ENCODE results near the gene HS3ST6. TPM values are rescaled to one million over a fixed set of nuclear protein-coding genes. Genes with fewer than 3 reads are reported as not detected.

The HS3ST6 gene
- total and polyA plus RNA-seq, 12 donors: 0.03 TPM; not detected in 11

DNA sequence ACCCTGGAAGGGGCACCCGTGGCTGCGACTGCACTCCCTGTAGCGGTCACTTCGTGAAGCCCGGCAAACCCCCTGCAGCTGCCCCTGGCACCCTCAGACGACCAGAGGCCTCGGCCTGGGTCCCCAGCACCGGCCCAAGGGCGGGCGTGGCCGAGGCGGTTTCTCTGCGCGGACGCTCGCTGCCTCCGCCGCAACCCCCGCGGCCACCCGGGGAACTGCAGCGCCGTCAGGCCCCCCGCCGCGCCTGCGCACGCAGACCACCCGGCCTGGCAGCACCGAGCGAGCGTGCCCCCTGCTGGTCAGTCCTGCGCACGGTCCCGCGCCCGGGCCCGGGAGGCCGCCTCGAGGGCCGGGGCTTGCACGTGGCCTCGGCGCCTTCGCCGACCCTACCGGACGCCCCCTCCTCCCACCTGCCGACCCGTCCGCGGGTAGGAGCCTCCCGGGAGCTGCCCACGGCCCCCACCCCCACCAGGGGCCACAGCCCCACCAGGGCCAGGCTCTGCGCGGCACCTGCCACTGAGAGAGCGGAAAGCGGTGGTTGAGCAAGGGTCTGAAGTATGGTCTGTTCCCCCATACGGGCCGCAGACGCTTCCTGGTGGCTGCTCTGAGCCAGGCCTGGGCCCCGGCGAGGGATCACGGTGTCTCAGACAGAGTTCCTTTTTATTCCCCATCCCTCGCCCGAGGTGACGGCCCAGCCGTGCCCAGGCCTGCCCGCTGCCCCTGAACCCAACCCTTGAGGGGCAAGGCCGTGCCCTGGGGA lies 11.5 kb upstream of the HS3ST6 start:
- intact Hi-C loops (cut with DNase I): loop anchor here (1.0 to 10.0 kb wide), 6 partner anchors 55 to 67 kb away; partner anchors contain the start of genes GFER (in 1 of the 10), NOXO1 (in 1 of the 10) and SYNGR3 (in 1 of the 10)
- ATAC-seq (peak; percentile 89 to 97 (median 92)), DNase-seq (peak; percentile 88 to 93)
- peak overlapping the region; percentile 18 to 79 (median 64) for H3K4me3 ChIP-seq
- 13 to 15% methylated on average over 51 to 70 of the region's 70 CpGs for WGBS, 2 donors
- H3K36me3 ChIP-seq: no peaks in the 10 kb centered on the region
- peaks cover 0 to 16% (median 10%) of the 10 kb centered on the region in 9 donors for H3K4me1 ChIP-seq
- H3K9me3 ChIP-seq: no peaks in the 10 kb centered on the region
- peak overlapping the region in 9 of 10 donors; percentile 31 to 90 (median 82) for H3K27ac ChIP-seq
- TF ChIP-seq, protein P1, sequence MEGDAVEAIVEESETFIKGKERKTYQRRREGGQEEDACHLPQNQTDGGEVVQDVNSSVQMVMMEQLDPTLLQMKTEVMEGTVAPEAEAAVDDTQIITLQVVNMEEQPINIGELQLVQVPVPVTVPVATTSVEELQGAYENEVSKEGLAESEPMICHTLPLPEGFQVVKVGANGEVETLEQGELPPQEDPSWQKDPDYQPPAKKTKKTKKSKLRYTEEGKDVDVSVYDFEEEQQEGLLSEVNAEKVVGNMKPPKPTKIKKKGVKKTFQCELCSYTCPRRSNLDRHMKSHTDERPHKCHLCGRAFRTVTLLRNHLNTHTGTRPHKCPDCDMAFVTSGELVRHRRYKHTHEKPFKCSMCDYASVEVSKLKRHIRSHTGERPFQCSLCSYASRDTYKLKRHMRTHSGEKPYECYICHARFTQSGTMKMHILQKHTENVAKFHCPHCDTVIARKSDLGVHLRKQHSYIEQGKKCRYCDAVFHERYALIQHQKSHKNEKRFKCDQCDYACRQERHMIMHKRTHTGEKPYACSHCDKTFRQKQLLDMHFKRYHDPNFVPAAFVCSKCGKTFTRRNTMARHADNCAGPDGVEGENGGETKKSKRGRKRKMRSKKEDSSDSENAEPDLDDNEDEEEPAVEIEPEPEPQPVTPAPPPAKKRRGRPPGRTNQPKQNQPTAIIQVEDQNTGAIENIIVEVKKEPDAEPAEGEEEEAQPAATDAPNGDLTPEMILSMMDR (IDR thresholded peaks at IDR 0.05): peak; percentile 88 to 100 (median 99)
- peaks cover 0 to 9% (median under 1%) of the 10 kb centered on the region in 7 donors for H3K27me3 ChIP-seq

GRCh38 chr16:1929105-1929504 lies 10.9 kb upstream of the HS3ST6 start:
- ATAC-seq (peak; percentile 51 to 78 (median 58)), DNase-seq (peak in 1 of 2 donors; percentile 51)
- Histone ChIP-seq H3K27me3 (peaks cover 0 to 15% (median 7%) of the 10 kb centered on the region in 7 donors), H3K9me3 (no peaks in the 10 kb centered on the region), H3K36me3 (no peaks in the 10 kb centered on the region), H3K4me3 (peak overlapping the region; percentile 18 to 79 (median 64)), H3K27ac (peak overlapping the region in 9 of 10 donors; percentile 31 to 90 (median 82)), H3K4me1 (peaks cover 0 to 16% (median 10%) of the 10 kb centered on the region in 9 donors)
- intact Hi-C loops (cut with DNase I): loop anchor here (1.0 to 10.0 kb wide), 6 partner anchors 56 to 67 kb away; partner anchors contain the start of genes GFER (in 1 of the 10), NOXO1 (in 1 of the 10) and SYNGR3 (in 1 of the 10)
- WGBS, 2 donors: 11 to 21% methylated on average over 7 to 11 of the region's 11 CpGs
- TF ChIP-seq, protein P1 (IDR thresholded peaks at IDR 0.05): no peak

DNA sequence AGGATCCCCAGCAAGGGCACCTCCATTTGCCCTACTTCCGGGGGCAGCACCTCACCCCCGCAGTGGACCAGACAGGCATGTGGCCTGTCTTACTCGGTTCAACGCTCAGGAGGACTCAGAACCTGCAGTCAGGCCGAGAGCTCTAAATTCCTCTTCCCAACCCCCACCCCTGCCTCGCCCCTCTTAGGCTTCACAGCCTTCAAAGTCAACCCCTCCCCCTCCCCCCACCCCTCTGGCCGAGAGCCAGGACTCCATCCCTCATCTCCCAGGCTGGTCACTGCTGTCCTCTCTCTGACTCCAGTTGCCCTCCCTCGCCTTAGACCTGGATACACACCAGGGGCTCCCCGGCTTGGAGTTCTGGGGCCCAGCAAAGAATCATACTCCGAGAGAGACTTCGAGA lies 8.1 kb upstream of the HS3ST6 start:
- intact Hi-C loops (cut with DNase I): loop anchor here in 4 of 10 donors (5.0 to 10.0 kb wide), 2 partner anchors 59 to 64 kb away; partner anchors contain the start of genes GFER (in 1 of the 4), NOXO1 (in 1 of the 4) and SYNGR3 (in 1 of the 4)
- no peak overlapping the region for H3K27ac ChIP-seq
- DNase-seq: no peak
- H3K27me3 ChIP-seq: peaks cover 0 to 43% (median 35%) of the 10 kb centered on the region in 7 donors
- TF ChIP-seq, protein P1 (IDR thresholded peaks at IDR 0.05): no peak
- H3K4me1 ChIP-seq: peaks cover 0 to 19% (median 16%) of the 10 kb centered on the region in 9 donors
- 57 to 64% methylated on average over 11 of the region's 11 CpGs for WGBS, 2 donors
- H3K36me3 ChIP-seq: no peaks in the 10 kb centered on the region
- no peak for ATAC-seq
- H3K4me3 ChIP-seq: no peak overlapping the region
- no peaks in the 10 kb centered on the region for H3K9me3 ChIP-seq

GRCh38 chr16:1924095-1924494 lies 5.9 kb upstream of the HS3ST6 start:
- DNase-seq: no peak
- no peak for ATAC-seq
- peaks cover 0 to 12% (median 8%) of the 10 kb centered on the region in 9 donors for H3K4me1 ChIP-seq
- H3K36me3 ChIP-seq: no peaks in the 10 kb centered on the region
- H3K4me3 ChIP-seq: no peak overlapping the region
- no peak overlapping the region for H3K27ac ChIP-seq
- TF ChIP-seq, protein P1 (IDR thresholded peaks at IDR 0.05): no peak
- H3K9me3 ChIP-seq: no peaks in the 10 kb centered on the region
- peaks cover 4 to 63% (median 54%) of the 10 kb centered on the region in 7 donors for H3K27me3 ChIP-seq
- 66 to 75% methylated on average over 5 of the region's 5 CpGs for WGBS, 2 donors
- intact Hi-C loops (cut with DNase I): loop anchor here in 1 of 10 donors (10.0 kb wide), 1 partner anchor 61 kb away; the partner anchor contains the start of genes GFER, NOXO1 and SYNGR3

Data from heart right ventricle (tissue), 16 donors.